SW 1271 (cell line): Measurements from ENCODE around the gene HTR7.
"Not testable (repeated sequence)": the region's sequence is repeated elsewhere in the genome, so short reads cannot be mapped to it uniquely, and the experiment has no call there.

ENCODE experiments used
- DNase-seq, 2 experiments: peaks; one replicate each; lab custom pipeline; 2025; lab: John Stamatoyannopoulos, UW

The HTR7 gene

GRCh38 chr10:90857635-90858460, at the start of gene HTR7:
HTR7 (minus strand) TSS chr10:90858039; CDS start chr10:90857671, 368 bp downstream.
- peak in 1 of 2 experiments; percentile 50 for DNase-seq

- DNase-seq: no peak
Observed at GRCh38 chr10:90906596-90906995, 48.8 kb upstream of the HTR7 start.

GRCh38 chr10:90905925-90906324, 48.1 kb upstream of the HTR7 start:
- DNase-seq: no peak

GRCh38 chr10:90896916-90897315, 39.1 kb upstream of the HTR7 start:
- not testable (repeated sequence) for DNase-seq

- no peak for DNase-seq
Observed at GRCh38 chr10:90893190-90893589, 35.4 kb upstream of the HTR7 start.

- no peak for DNase-seq
Observed at GRCh38 chr10:90890347-90890746, 32.5 kb upstream of the HTR7 start.

GRCh38 chr10:90889636-90890035, 31.8 kb upstream of the HTR7 start:
- no peak for DNase-seq

- no peak for DNase-seq
Observed at GRCh38 chr10:90888387-90888786, 30.5 kb upstream of the HTR7 start.

- no peak for DNase-seq
Observed at GRCh38 chr10:90887555-90887954, 29.7 kb upstream of the HTR7 start.

- no peak for DNase-seq
Observed at GRCh38 chr10:90885176-90885575, 27.3 kb upstream of the HTR7 start.

GRCh38 chr10:90884431-90884830, 26.6 kb upstream of the HTR7 start:
- DNase-seq: no peak

GRCh38 chr10:90880059-90880719, 22.4 kb upstream of the HTR7 start:
- peak in 1 of 2 experiments; percentile 44 for DNase-seq

- no peak for DNase-seq
Observed at GRCh38 chr10:90879062-90879461, 21.2 kb upstream of the HTR7 start.

GRCh38 chr10:90872648-90873020, 14.8 kb upstream of the HTR7 start:
- no peak for DNase-seq

GRCh38 chr10:90871766-90872647, 14.2 kb upstream of the HTR7 start, which contains the start of gene RPP30:
RPP30 (plus strand) TSS chr10:90871974; CDS start chr10:90871987, 13 bp downstream.
- DNase-seq: peak in 1 of 2 experiments; percentile 63

GRCh38 chr10:90871279-90871765, 13.5 kb upstream of the HTR7 start:
- no peak for DNase-seq

- no peak for DNase-seq
Observed at GRCh38 chr10:90866050-90866598, 8.3 kb upstream of the HTR7 start.

- DNase-seq: peak in 1 of 2 experiments; percentile 31
Observed at GRCh38 chr10:90865401-90865800, 7.6 kb upstream of the HTR7 start.

- peak in 1 of 2 experiments; percentile 49 for DNase-seq
Observed at GRCh38 chr10:90862908-90863514, 5.2 kb upstream of the HTR7 start.

GRCh38 chr10:90860790-90861189, 3.0 kb upstream of the HTR7 start:
- no peak for DNase-seq

GRCh38 chr10:90859321-90859751, 1.5 kb upstream of the HTR7 start:
- peak in 1 of 2 experiments; percentile 87 for DNase-seq
